HepG2 (cell line): Measurements from ENCODE around the gene PNMA8B.

ENCODE experiments used
- CEBPG ChIP-seq: IDR thresholded peaks from 2 replicates; pipeline ENCODE4 v1.6.1; 2016
- POLR2A ChIP-seq, 2 experiments: IDR thresholded peaks; 2 replicates each; pipeline ENCODE4 v1.6.1; 2011; ENCODE audit warnings: low read depth in 2 of 2, low read length in 2 of 2, mild to moderate bottlenecking in 1 of 2, moderate library complexity in 1 of 2; ENCODE audit not compliant: insufficient read depth in 1 of 2
- SIN3B ChIP-seq: fragments of 150-350 bp; IDR thresholded peaks from 2 replicates; pipeline ENCODE4 v1.6.1; 2014; ENCODE audit warnings: low read length
- SSRP1 ChIP-seq: IDR thresholded peaks from 2 replicates; pipeline ENCODE4 v1.6.1; 2016; ENCODE audit warnings: control low read depth
- ZBTB7B ChIP-seq: sonication (generic); formaldehyde crosslinking; IDR thresholded peaks from 2 replicates; pipeline ENCODE4 v1.4.0; 2020; ENCODE audit warnings: missing genetic modification reagents
- ZNF530 ChIP-seq: sonication (generic); formaldehyde crosslinking; IDR thresholded peaks from 2 replicates; pipeline ENCODE4 v1.5.0; 2020; ENCODE audit warnings: low read depth, mild to moderate bottlenecking, missing genetic modification reagents
- ZNF660 ChIP-seq: sonication (generic); formaldehyde crosslinking; IDR thresholded peaks from 2 replicates; pipeline ENCODE4 v1.5.1; 2020; ENCODE audit warnings: mild to moderate bottlenecking, low read depth, missing genetic modification reagents, borderline replicate concordance
- ZNF670 ChIP-seq: sonication (generic); formaldehyde crosslinking; IDR thresholded peaks from 2 replicates; pipeline ENCODE4 v1.8.0; 2022; ENCODE audit warnings: mild to moderate bottlenecking, missing genetic modification reagents, borderline replicate concordance
- TF ChIP-seq, protein P1 (sequence below): sonication (generic); formaldehyde crosslinking; IDR thresholded peaks from 2 replicates; pipeline ENCODE4 v1.5.0; 2020; ENCODE audit warnings: mild to moderate bottlenecking, missing genetic modification reagents, moderate library complexity

DNA sequence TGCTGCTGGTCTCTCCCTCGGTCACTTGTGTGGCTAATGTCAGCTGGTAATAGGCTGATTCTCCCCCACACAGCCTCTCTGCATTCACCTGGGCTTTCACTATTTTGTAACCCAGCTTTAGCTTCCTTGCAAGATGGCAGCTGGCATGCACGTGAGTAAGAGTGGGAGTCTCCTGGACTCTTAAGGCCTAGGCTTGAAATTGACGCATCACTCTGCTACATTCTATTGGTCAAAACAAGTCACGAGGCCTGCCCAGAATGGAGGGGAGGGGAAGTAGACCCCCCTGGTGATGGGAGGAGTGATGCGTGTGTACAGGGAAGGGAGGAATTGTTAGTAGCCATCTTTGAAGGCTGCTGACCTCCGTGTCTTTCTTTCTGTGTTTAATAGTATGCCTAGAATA lies 24.9 kb upstream of the PNMA8B start:
- TF ChIP-seq, protein P1, sequence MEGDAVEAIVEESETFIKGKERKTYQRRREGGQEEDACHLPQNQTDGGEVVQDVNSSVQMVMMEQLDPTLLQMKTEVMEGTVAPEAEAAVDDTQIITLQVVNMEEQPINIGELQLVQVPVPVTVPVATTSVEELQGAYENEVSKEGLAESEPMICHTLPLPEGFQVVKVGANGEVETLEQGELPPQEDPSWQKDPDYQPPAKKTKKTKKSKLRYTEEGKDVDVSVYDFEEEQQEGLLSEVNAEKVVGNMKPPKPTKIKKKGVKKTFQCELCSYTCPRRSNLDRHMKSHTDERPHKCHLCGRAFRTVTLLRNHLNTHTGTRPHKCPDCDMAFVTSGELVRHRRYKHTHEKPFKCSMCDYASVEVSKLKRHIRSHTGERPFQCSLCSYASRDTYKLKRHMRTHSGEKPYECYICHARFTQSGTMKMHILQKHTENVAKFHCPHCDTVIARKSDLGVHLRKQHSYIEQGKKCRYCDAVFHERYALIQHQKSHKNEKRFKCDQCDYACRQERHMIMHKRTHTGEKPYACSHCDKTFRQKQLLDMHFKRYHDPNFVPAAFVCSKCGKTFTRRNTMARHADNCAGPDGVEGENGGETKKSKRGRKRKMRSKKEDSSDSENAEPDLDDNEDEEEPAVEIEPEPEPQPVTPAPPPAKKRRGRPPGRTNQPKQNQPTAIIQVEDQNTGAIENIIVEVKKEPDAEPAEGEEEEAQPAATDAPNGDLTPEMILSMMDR (CRISPR knock-in tag) = no peak
- TF ChIP-seq CEBPG (CRISPR knock-in tag) = no peak
- no peak for TF ChIP-seq ZNF530 (CRISPR knock-in tag)
- no peak for TF ChIP-seq ZBTB7B (CRISPR knock-in tag)
- no peak for TF ChIP-seq POLR2A (IDR thresholded peaks at IDR 0.05; ENCODE audit: insufficient read depth in 1 of 2, low read depth in 2 of 2, low read length in 2 of 2)
- no peak for TF ChIP-seq SSRP1 (CRISPR knock-in tag)
- no peak for TF ChIP-seq ZNF670 (CRISPR knock-in tag)
- no peak for TF ChIP-seq SIN3B
- no peak for TF ChIP-seq ZNF660 (CRISPR knock-in tag)
